A673 (cell line): ENCODE measurements around the gene MIA2. TPM values are rescaled to one million over a fixed set of nuclear protein-coding genes. Genes with fewer than 3 reads are reported as not detected.

Experiments used
- BruUV-seq: library from RNA; stranded (reverse); fragments of 400-500 nt; replicated peaks from 2 replicates; lab custom pipeline; 2021; lab: Mats Ljungman, UMichigan
- CTCF ChIA-PET: fragments of 300-600 bp; sonication (Branson Sonifier 250); formaldehyde crosslinking; loops from one replicate; lab custom pipeline; 2022; ENCODE audit warnings: antibody characterized with exemption; lab: Charles Lee
- POLR2A ChIA-PET: fragments of 300-600 bp; sonication (Branson Sonifier 250); formaldehyde crosslinking; loops from one replicate; lab custom pipeline; 2022; ENCODE audit warnings: antibody characterized with exemption; ENCODE audit not compliant: low non-redundant PET; lab: Charles Lee
- DNase-seq: peaks from one replicate; pipeline ENCODE4 v3.0.0-alpha.2; 2015; ENCODE audit warnings: low spot score
- H3K27ac ChIP-seq: fragments of 200-600 bp; sonication (generic); 2 replicates; pipeline ENCODE4 v1.5.1; 2016; ENCODE audit warnings: mixed run types, low read depth, mild to moderate bottlenecking, mixed read lengths, antibody characterized with exemption, low read length; ENCODE audit not compliant: poor library complexity, severe bottlenecking
- H3K27me3 ChIP-seq: fragments of 200-600 bp; sonication (generic); replicated peaks from 2 replicates; pipeline ENCODE4 v1.6.1; 2017; ENCODE audit warnings: mixed run types, low read depth, mild to moderate bottlenecking, mixed read lengths, antibody characterized with exemption, low read length; ENCODE audit not compliant: insufficient read depth, poor library complexity
- H3K36me3 ChIP-seq: fragments of 200-600 bp; sonication (generic); 2 replicates; pipeline ENCODE4 v1.6.1; 2016; ENCODE audit warnings: mixed run types, mild to moderate bottlenecking, mixed read lengths, antibody characterized with exemption, low read length; ENCODE audit not compliant: insufficient read depth, poor library complexity, severe bottlenecking
- H3K4me1 ChIP-seq: fragments of 200-600 bp; sonication (generic); 2 replicates; pipeline ENCODE4 v1.6.1; 2017; ENCODE audit warnings: mixed run types, mild to moderate bottlenecking, mixed read lengths, antibody characterized with exemption, low read length; ENCODE audit not compliant: insufficient read depth, poor library complexity, severe bottlenecking
- H3K4me3 ChIP-seq: fragments of 200-600 bp; sonication (generic); 2 replicates; pipeline ENCODE4 v1.5.1; 2016; ENCODE audit warnings: low read depth, mixed run types, mild to moderate bottlenecking, mixed read lengths, low read length; ENCODE audit not compliant: poor library complexity, severe bottlenecking
- H3K9me3 ChIP-seq: fragments of 200-600 bp; sonication (generic); 2 replicates; pipeline ENCODE4 v1.6.1; 2016; ENCODE audit warnings: mixed run types, low read depth, mild to moderate bottlenecking, mixed read lengths, antibody characterized with exemption, low read length; ENCODE audit not compliant: poor library complexity, severe bottlenecking
- EZH2 ChIP-seq: fragments of 200-600 bp; sonication (generic); IDR thresholded peaks from 2 replicates; pipeline ENCODE4 v1.6.1; 2017; ENCODE audit warnings: borderline replicate concordance, low read depth, mild to moderate bottlenecking, mixed read lengths, antibody characterized with exemption, low read length; ENCODE audit not compliant: poor library complexity, severe bottlenecking
- intact Hi-C: fragments of 100-400 bp; cut with micrococcal nuclease; formaldehyde crosslinking; loops from one replicate; pipeline ENCODE4 v1.10.0; 2022; ENCODE audit not compliant: unreplicated experiment
- total RNA-seq: library from RNA; stranded (reverse); gene quantifications from 2 replicates; pipeline ENCODE4 v1.2.3, GENCODE V29; 2021
- TF ChIP-seq, protein P1 (sequence below): fragments of 300-800, 200-600 bp; sonication (generic); conservative IDR thresholded peaks from 2 replicates; pipeline ENCODE4 v1.5.1; 2017; ENCODE audit warnings: low read depth, mild to moderate bottlenecking, antibody characterized with exemption, low read length, moderate library complexity, mixed read lengths

Gene MIA2
- total RNA-seq, 1 experiment from 2014 or later: 16.7 TPM

DNA sequence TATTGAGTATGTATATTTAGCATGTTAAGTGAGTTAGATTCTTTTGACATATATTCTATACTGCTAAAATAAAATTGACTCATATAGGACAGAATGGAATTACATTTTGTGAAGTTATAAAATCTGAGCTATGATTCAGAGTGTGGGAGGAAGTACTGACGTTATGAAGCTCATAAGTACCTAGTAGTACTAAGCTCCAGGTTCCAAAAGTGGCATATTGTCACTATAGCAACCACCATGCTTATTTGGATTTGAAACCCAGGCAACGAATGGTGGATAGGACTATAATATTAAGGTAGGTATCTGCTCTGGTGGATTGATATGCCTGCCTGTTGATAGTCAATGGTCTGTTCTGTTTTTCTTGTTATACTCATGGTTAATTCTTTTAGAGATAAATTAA is 200.7 kb downstream of the MIA2 start:
- BruUV-seq: no TSS peak
- no peak overlapping the region for H3K27ac ChIP-seq
- H3K36me3 ChIP-seq: no peaks in the 10 kb centered on the region
- intact Hi-C loops: no loop called here
- no peaks in the 10 kb centered on the region for H3K9me3 ChIP-seq
- peaks cover 17% of the 10 kb centered on the region for H3K4me1 ChIP-seq
- no peaks in the 10 kb centered on the region for H3K27me3 ChIP-seq
- no peak for TF ChIP-seq EZH2
- TF ChIP-seq, protein P1, sequence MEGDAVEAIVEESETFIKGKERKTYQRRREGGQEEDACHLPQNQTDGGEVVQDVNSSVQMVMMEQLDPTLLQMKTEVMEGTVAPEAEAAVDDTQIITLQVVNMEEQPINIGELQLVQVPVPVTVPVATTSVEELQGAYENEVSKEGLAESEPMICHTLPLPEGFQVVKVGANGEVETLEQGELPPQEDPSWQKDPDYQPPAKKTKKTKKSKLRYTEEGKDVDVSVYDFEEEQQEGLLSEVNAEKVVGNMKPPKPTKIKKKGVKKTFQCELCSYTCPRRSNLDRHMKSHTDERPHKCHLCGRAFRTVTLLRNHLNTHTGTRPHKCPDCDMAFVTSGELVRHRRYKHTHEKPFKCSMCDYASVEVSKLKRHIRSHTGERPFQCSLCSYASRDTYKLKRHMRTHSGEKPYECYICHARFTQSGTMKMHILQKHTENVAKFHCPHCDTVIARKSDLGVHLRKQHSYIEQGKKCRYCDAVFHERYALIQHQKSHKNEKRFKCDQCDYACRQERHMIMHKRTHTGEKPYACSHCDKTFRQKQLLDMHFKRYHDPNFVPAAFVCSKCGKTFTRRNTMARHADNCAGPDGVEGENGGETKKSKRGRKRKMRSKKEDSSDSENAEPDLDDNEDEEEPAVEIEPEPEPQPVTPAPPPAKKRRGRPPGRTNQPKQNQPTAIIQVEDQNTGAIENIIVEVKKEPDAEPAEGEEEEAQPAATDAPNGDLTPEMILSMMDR: no peak
- H3K4me3 ChIP-seq: no peak overlapping the region
- ChIA-PET POLR2A (no interaction called here), CTCF (no interaction called here)
- no peak for DNase-seq

DNA sequence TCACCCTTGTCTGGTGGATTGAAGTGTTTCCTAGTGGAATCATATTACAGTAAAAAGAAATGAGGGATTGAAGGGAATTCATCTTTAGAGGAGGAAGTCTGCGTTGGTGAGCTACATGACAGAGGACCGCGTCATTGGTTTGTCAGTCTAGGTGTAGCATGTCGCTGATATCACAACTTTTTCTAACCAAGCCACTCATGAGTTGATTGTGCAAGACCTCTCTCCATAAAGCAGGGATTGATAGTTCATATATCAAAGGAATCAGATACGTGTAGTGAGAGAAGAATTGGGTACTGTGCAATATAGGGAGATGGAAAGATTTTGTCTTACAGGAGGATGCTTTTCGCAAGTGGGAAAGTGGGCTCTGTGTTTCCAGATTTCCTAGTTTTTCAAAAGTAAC is 201.5 kb downstream of the MIA2 start:
- no peaks in the 10 kb centered on the region for H3K36me3 ChIP-seq
- TF ChIP-seq, protein P1: no peak
- TF ChIP-seq EZH2: no peak
- POLR2A ChIA-PET: no interaction called here

More for the DNA sequence above, 201.5 kb downstream of the MIA2 start:
- intact Hi-C loops: no loop called here
- Histone ChIP-seq H3K9me3 (no peaks in the 10 kb centered on the region), H3K4me3 (no peak overlapping the region), H3K4me1 (peaks cover 9% of the 10 kb centered on the region), H3K27me3 (no peaks in the 10 kb centered on the region), H3K27ac (no peak overlapping the region)
- no peak for DNase-seq
- CTCF ChIA-PET: no interaction called here
- no TSS peak for BruUV-seq

Other genes starting within 250 kb of the MIA2 start
- gene SEC23A, start 130.7 kb upstream of the MIA2 start, total RNA-seq: 61.9 and 76.2 TPM in 2 replicates
- gene GEMIN2, start 119.6 kb upstream of the MIA2 start, total RNA-seq: 27.7 and 32.7 TPM in 2 replicates
- 25.8 and 27.0 TPM in 2 replicates for gene TRAPPC6B, start 63.6 kb upstream of the MIA2 start, total RNA-seq
- gene PNN, start 58.7 kb upstream of the MIA2 start, total RNA-seq: 136 and 146 TPM in 2 replicates
- gene FBXO33, start 198.5 kb downstream of the MIA2 start, total RNA-seq: 8.6 and 9.5 TPM in 2 replicates